ENCODE results near the gene PRDM1. TPM values are rescaled to one million over a fixed set of nuclear protein-coding genes. Genes with fewer than 3 reads are reported as not detected.

PRDM1 gene
- total RNA-seq, 1 donor from 2014 or later: 0.15 TPM

DNA sequence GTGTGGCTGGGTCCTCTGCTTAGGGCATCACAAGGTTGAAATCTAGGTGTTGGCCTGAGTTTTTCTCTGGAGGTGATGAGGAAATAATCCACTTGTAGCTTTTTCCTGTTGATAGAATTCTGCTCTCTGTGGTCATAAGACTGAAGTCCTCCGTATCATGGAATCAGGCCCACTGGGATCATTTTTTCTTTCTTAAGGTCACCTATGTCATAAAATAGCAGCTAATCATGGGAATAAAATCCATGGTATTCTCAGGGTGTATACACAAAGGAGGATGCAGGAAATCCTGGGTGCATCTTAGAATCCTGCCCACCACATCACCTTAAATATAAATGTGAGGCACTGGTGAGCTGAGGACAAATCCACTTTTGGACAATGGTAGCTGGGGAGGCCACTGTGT lies 72.7 kb downstream of the PRDM1 start:
- no peaks in the 10 kb centered on the region for H3K27me3 Mint-ChIP-seq (ENCODE audit: low read depth)
- peaks cover 21% of the 10 kb centered on the region for H3K4me1 Mint-ChIP-seq (ENCODE audit: low read depth)
- TF ChIP-seq CTCF (IDR thresholded peaks at IDR 0.05): no peak
- H3K9me3 Mint-ChIP-seq (ENCODE audit: low read depth): no peaks in the 10 kb centered on the region
- H3K27ac Mint-ChIP-seq (ENCODE audit: unreplicated experiment): no peak overlapping the region
- no peak for DNase-seq (ENCODE audit: low spot score)
- peaks cover 3% of the 10 kb centered on the region for H3K36me3 Mint-ChIP-seq (ENCODE audit: low read depth)
- no peak overlapping the region for H3K4me3 Mint-ChIP-seq (ENCODE audit: unreplicated experiment)

Other genes starting within 250 kb of the PRDM1 start
- gene ATG5, start 239.4 kb downstream of the PRDM1 start, total RNA-seq: 21.4 to 24.7 TPM (median 23.7 TPM) in 3 replicates

All from chondrocyte (in vitro differentiated cells).